Fibroblast of lung (primary cell): ENCODE results near the gene GLG1. TPM values are rescaled to one million over a fixed set of nuclear protein-coding genes. Genes with fewer than 3 reads are reported as not detected.

ENCODE experiments used
- DNase-seq, 2 donors: peaks; one replicate each; pipeline versions ENCODE4 v3.0.0 to v3.0.0-alpha.2; 2010; ENCODE audit warnings: low read depth in 2 of 2
- H2AFZ ChIP-seq: 2 replicates; pipeline ENCODE4 v1.5.1; 2012; ENCODE audit warnings: low read length, control low read depth, inconsistent platforms
- H3K27ac ChIP-seq: 2 replicates; pipeline ENCODE4 v1.5.1; 2011; ENCODE audit warnings: low read length, control low read depth; ENCODE audit not compliant: insufficient read depth
- H3K27me3 ChIP-seq: 2 replicates; pipeline ENCODE4 v1.5.1; 2011; ENCODE audit warnings: mild to moderate bottlenecking, low read length; ENCODE audit not compliant: control insufficient read depth, insufficient read depth
- H3K36me3 ChIP-seq: 2 replicates; pipeline ENCODE4 v1.5.1; 2011; ENCODE audit warnings: low read length; ENCODE audit not compliant: control insufficient read depth, insufficient read depth
- H3K4me1 ChIP-seq: 2 replicates; pipeline ENCODE4 v1.5.1; 2011; ENCODE audit warnings: low read length; ENCODE audit not compliant: control insufficient read depth, insufficient read depth; ENCODE audit errors: extremely low read depth
- H3K4me2 ChIP-seq: 2 replicates; pipeline ENCODE4 v1.5.1; 2011; ENCODE audit warnings: low read length, control low read depth; ENCODE audit not compliant: insufficient read depth; ENCODE audit errors: extremely low read depth
- H3K4me3 ChIP-seq, 4 experiments: fragments of 200-600 bp in 1 of 4; sonication (generic) in 1 of 4; replicated peaks in 1 of 4; 2 replicates each; pipeline ENCODE4 v1.5.1; 2011 to 2016; ENCODE audit warnings: low read length in 4 of 4, low read depth in 3 of 4, mild to moderate bottlenecking in 3 of 4, control low read depth in 2 of 4, inconsistent platforms in 1 of 4, mixed read lengths in 1 of 4; ENCODE audit not compliant: insufficient read depth in 1 of 4; ENCODE audit errors: control extremely low read depth in 1 of 4
- H3K79me2 ChIP-seq: 2 replicates; pipeline ENCODE4 v1.5.1; 2012; ENCODE audit warnings: mild to moderate bottlenecking, low read length, inconsistent platforms; ENCODE audit not compliant: control insufficient read depth, insufficient read depth
- H3K9ac ChIP-seq: 2 replicates; pipeline ENCODE4 v1.5.1; 2011; ENCODE audit warnings: mild to moderate bottlenecking, low read length, control low read depth; ENCODE audit not compliant: insufficient read depth
- H3K9me3 ChIP-seq: 2 replicates; pipeline ENCODE4 v1.5.1; 2012; ENCODE audit warnings: low read depth, low read length; ENCODE audit not compliant: control insufficient read depth, insufficient read depth
- H4K20me1 ChIP-seq: 2 replicates; pipeline ENCODE4 v1.5.1; 2011; ENCODE audit warnings: low read length; ENCODE audit not compliant: control insufficient read depth, insufficient read depth; ENCODE audit errors: extremely low read depth
- CTCF ChIP-seq, 2 donors: IDR thresholded peaks in 1 of 2; conservative IDR thresholded peaks in 1 of 2; 1 replicate in 1 of 2; 2 replicates in 1 of 2; pipeline ENCODE4 v1.5.1; 2011 to 2012; ENCODE audit warnings: low read length in 2 of 2, control low read depth in 1 of 2, inconsistent platforms in 1 of 2, low read depth in 1 of 2, mild to moderate bottlenecking in 1 of 2
- EZH2 ChIP-seq: IDR thresholded peaks from 2 replicates; pipeline ENCODE4 v1.5.1; 2012; ENCODE audit warnings: low read length, control low read depth, mild to moderate bottlenecking; ENCODE audit errors: missing control alignments
- polyA plus RNA-seq, 2 donors: library from polyadenylated mRNA; depleted of rRNA in 1 of 2; stranded (reverse) in 1 of 2; unstranded in 1 of 2; fragments of >200 nt; gene quantifications; 2 replicates each; pipeline ENCODE4 v1.2.1, GENCODE V29; 2011 to 2012; ENCODE audit warnings: missing spikeins in 1 of 2
- total RNA-seq: library from RNA; depleted of rRNA; stranded (reverse); fragments of >200 nt; gene quantifications from 2 replicates; pipeline ENCODE4 v1.2.1, GENCODE V29; 2014

The GLG1 gene
- total and polyA plus RNA-seq, 2 donors (not counting 1 experiment from before 2014, with no cell fraction given), result 138 to 150 TPM

DNA sequence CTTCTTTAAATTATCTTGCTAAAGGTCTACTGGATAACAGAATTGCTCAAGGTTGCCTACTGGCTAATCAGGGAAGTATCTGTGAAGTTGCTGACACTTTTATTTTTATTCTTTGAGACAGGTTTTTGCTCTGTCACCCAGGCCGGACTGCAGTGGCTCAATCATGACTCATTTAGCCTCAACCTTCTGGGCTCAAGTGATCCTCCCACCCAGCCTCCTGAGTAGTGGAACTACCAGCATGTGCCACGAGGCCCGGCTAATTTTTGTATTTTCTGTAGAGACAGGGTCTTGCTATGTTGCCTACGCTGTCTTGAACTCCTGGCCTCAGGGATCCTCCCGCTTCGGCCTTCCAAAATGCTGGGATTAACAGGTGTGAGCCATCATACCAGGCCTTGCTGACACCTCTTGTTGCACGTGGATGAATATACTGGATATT is 43.1 kb downstream of the GLG1 start:
- Histone ChIP-seq H3K9ac (no peak overlapping the region), H3K27me3 (no peaks in the 10 kb centered on the region), H3K4me2 (no peak overlapping the region), H4K20me1 (no peaks in the 10 kb centered on the region), H3K27ac (no peak overlapping the region), H3K79me2 (peaks cover 30% of the 10 kb centered on the region), H2AFZ (no peak overlapping the region), H3K36me3 (no peaks in the 10 kb centered on the region), H3K9me3 (no peaks in the 10 kb centered on the region), H3K4me1 (no peaks in the 10 kb centered on the region), H3K4me3 (no peak overlapping the region)
- DNase-seq, result peak; percentile 32 to 65
- no peak for TF ChIP-seq CTCF (conservative IDR thresholded peaks at IDR 0.05 in 1 of 2, IDR thresholded peaks at IDR 0.05 in 1 of 2; ENCODE audit: low read depth in 1 of 2, low read length in 2 of 2)
- TF ChIP-seq EZH2, result no peak

GRCh38 chr16:74562117-74562516 is 44.8 kb downstream of the GLG1 start:
- Histone ChIP-seq H3K4me1 (no peaks in the 10 kb centered on the region), H4K20me1 (no peaks in the 10 kb centered on the region)
- TF ChIP-seq CTCF (conservative IDR thresholded peaks at IDR 0.05 in 1 of 2, IDR thresholded peaks at IDR 0.05 in 1 of 2; ENCODE audit: low read depth in 1 of 2, low read length in 2 of 2), result no peak
- no peak for TF ChIP-seq EZH2

DNA sequence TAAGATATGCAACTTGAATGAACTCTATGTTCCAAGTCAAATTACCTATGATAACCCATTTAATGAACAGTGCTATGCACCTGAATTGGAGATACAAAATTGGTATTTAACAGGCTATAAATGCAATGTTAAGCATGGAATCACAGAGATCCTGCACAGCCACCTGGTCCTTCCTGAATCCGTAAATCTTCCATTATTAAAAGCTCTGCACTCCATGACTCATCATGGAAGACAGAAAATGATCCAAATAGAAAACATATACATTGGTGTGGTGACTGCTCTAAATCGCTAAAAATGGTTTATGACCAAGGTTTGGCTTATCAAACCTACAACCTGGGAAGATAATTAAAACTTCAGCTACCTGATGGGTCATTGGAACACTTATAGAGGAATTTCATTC is 45.3 kb downstream of the GLG1 start:
- no peak overlapping the region for H3K4me2 ChIP-seq
- no peak overlapping the region for H2AFZ ChIP-seq
- H3K4me3 ChIP-seq, result no peak overlapping the region
- peaks cover 25% of the 10 kb centered on the region for H3K79me2 ChIP-seq
- H3K27me3 ChIP-seq, result no peaks in the 10 kb centered on the region
- H3K4me1 ChIP-seq, result no peaks in the 10 kb centered on the region
- no peak overlapping the region for H3K27ac ChIP-seq
- H3K9ac ChIP-seq, result no peak overlapping the region
- TF ChIP-seq CTCF (conservative IDR thresholded peaks at IDR 0.05 in 1 of 2, IDR thresholded peaks at IDR 0.05 in 1 of 2; ENCODE audit: low read depth in 1 of 2, low read length in 2 of 2) (no peak), EZH2 (no peak)
- H3K9me3 ChIP-seq, result no peaks in the 10 kb centered on the region
- no peaks in the 10 kb centered on the region for H3K36me3 ChIP-seq
- no peak for DNase-seq
- H4K20me1 ChIP-seq, result no peaks in the 10 kb centered on the region

More at GRCh38 chr16:74562117-74562516, 44.8 kb downstream of the GLG1 start:
- Histone ChIP-seq H3K27ac (no peak overlapping the region), H3K9me3 (no peaks in the 10 kb centered on the region), H3K4me2 (no peak overlapping the region), H3K9ac (no peak overlapping the region), H2AFZ (no peak overlapping the region), H3K4me3 (no peak overlapping the region), H3K36me3 (no peaks in the 10 kb centered on the region), H3K27me3 (no peaks in the 10 kb centered on the region), H3K79me2 (peaks cover 27% of the 10 kb centered on the region)
- DNase-seq, result no peak
